Smooth muscle cell (in vitro differentiated cells): ENCODE results near the gene SPEF1. TPM values are rescaled to one million over a fixed set of nuclear protein-coding genes. Genes with fewer than 3 reads are reported as not detected.

Experiments used
- DNase-seq: peaks from one replicate; lab custom pipeline; 2025; ENCODE audit not compliant: unreplicated experiment; lab: John Stamatoyannopoulos, UW
- H2AFZ ChIP-seq: fragments of 200-600 bp; sonication (generic); 2 replicates; pipeline ENCODE4 v1.6.0; 2016; ENCODE audit warnings: antibody characterized with exemption, low read depth, mild to moderate bottlenecking
- H3F3A ChIP-seq: fragments of 200-600 bp; sonication (generic); 2 replicates; pipeline ENCODE4 v1.6.0; 2017; ENCODE audit warnings: antibody characterized with exemption, low read depth
- H3K27ac ChIP-seq: fragments of 200-600 bp; sonication (generic); 2 replicates; pipeline ENCODE4 v1.5.1; 2016; ENCODE audit warnings: low read depth, mild to moderate bottlenecking
- H3K27me3 ChIP-seq: fragments of 200-600 bp; sonication (generic); 2 replicates; pipeline ENCODE4 v1.6.1; 2016; ENCODE audit warnings: low read depth, mild to moderate bottlenecking
- H3K36me3 ChIP-seq: fragments of 200-600 bp; sonication (generic); 2 replicates; pipeline ENCODE4 v1.5.1; 2016; ENCODE audit warnings: low read depth
- H3K4me1 ChIP-seq: fragments of 200-600 bp; sonication (generic); 2 replicates; pipeline ENCODE4 v1.5.1; 2016; ENCODE audit warnings: low read depth
- H3K4me2 ChIP-seq: fragments of 200-600 bp; sonication (generic); 2 replicates; pipeline ENCODE4 v1.6.0; 2016; ENCODE audit warnings: mild to moderate bottlenecking
- H3K4me3 ChIP-seq: fragments of 200-600 bp; sonication (generic); 2 replicates; pipeline ENCODE4 v1.5.1; 2016; ENCODE audit warnings: mild to moderate bottlenecking
- H3K79me2 ChIP-seq: fragments of 200-600 bp; sonication (generic); 2 replicates; pipeline ENCODE4 v1.6.0; 2016; ENCODE audit warnings: low read depth, mild to moderate bottlenecking
- H3K9ac ChIP-seq: fragments of 200-600 bp; sonication (generic); 2 replicates; pipeline ENCODE4 v1.6.0; 2016; ENCODE audit warnings: low read depth
- H3K9me3 ChIP-seq: fragments of 200-600 bp; sonication (generic); replicated peaks from 2 replicates; pipeline ENCODE4 v1.5.1; 2016; ENCODE audit warnings: low read depth
- H4K20me1 ChIP-seq: fragments of 200-600 bp; sonication (generic); 2 replicates; pipeline ENCODE4 v1.6.0; 2016; ENCODE audit warnings: low read depth
- CTCF ChIP-seq: fragments of 200-600 bp; sonication (generic); IDR thresholded peaks from 2 replicates; pipeline ENCODE4 v1.5.1; 2017; ENCODE audit warnings: borderline replicate concordance, mild to moderate bottlenecking, antibody characterized with exemption; ENCODE audit not compliant: insufficient read depth, poor library complexity, severe bottlenecking
- WGBS: methylation state at CpG from one replicate; pipeline ENCODE4 v1.1.7; 2016; ENCODE audit warnings: low lambda C conversion rate; 5-methylcytosine and 5-hydroxymethylcytosine counted together
- polyA plus RNA-seq: library from polyadenylated mRNA; unstranded; fragments of >200 nt; fragmentation: Nextera tagmentation; extraction: Ambion mirVana; gene quantifications from 2 replicates; pipeline ENCODE4 v1.2.1, GENCODE V29; 2016
- total RNA-seq: library from RNA; depleted of rRNA; stranded (reverse); fragments of >200 nt; gene quantifications from 2 replicates; pipeline ENCODE4 v1.2.3, GENCODE V29; 2014

SPEF1 gene
- total and polyA plus RNA-seq, 2 experiments from 2014 or later, result 0.32 to 0.36 TPM

GRCh38 chr20:3801846-3802245, 20.6 kb upstream of the SPEF1 start:
- DNase-seq, result no peak
- Histone ChIP-seq H3K9me3 (no peaks in the 10 kb centered on the region), H3K9ac (no peak overlapping the region), H3K4me2 (no peak overlapping the region), H3K4me1 (peaks cover 22% of the 10 kb centered on the region), H3K27ac (no peak overlapping the region), H3K79me2 (no peaks in the 10 kb centered on the region), H3K4me3 (no peak overlapping the region), H3K27me3 (no peaks in the 10 kb centered on the region), H4K20me1 (no peaks in the 10 kb centered on the region), H3F3A (peaks cover 5% of the 10 kb centered on the region), H2AFZ (no peak overlapping the region), H3K36me3 (no peaks in the 10 kb centered on the region)
- WGBS, result over 99% methylated on average over 13 of the region's 13 CpGs
- no peak for TF ChIP-seq CTCF

- Histone ChIP-seq H3K4me1 (peaks cover 23% of the 10 kb centered on the region), H3K27me3 (no peaks in the 10 kb centered on the region), H3K4me3 (no peak overlapping the region), H3K27ac (no peak overlapping the region), H2AFZ (no peak overlapping the region), H3K79me2 (no peaks in the 10 kb centered on the region), H4K20me1 (peaks cover 5% of the 10 kb centered on the region), H3K4me2 (no peak overlapping the region), H3F3A (no peaks in the 10 kb centered on the region), H3K36me3 (no peaks in the 10 kb centered on the region), H3K9ac (no peak overlapping the region), H3K9me3 (no peaks in the 10 kb centered on the region)
- WGBS, result 98% methylated on average over 4 of the region's 4 CpGs
- no peak for DNase-seq
- TF ChIP-seq CTCF, result no peak
Observed at GRCh38 chr20:3801299-3801698, 20.1 kb upstream of the SPEF1 start.

GRCh38 chr20:3800878-3801260, 19.6 kb upstream of the SPEF1 start:
- 96% methylated on average over 8 of the region's 8 CpGs for WGBS
- no peak for TF ChIP-seq CTCF
- no peaks in the 10 kb centered on the region for H3F3A ChIP-seq
- H3K27me3 ChIP-seq, result no peaks in the 10 kb centered on the region
- no peak overlapping the region for H3K4me2 ChIP-seq
- H3K9ac ChIP-seq, result no peak overlapping the region
- no peaks in the 10 kb centered on the region for H3K79me2 ChIP-seq
- no peaks in the 10 kb centered on the region for H3K36me3 ChIP-seq
- H3K27ac ChIP-seq, result no peak overlapping the region
- no peaks in the 10 kb centered on the region for H3K9me3 ChIP-seq
- H2AFZ ChIP-seq, result no peak overlapping the region
- DNase-seq, result no peak
- H4K20me1 ChIP-seq, result peaks cover 5% of the 10 kb centered on the region
- peaks cover 23% of the 10 kb centered on the region for H3K4me1 ChIP-seq
- no peak overlapping the region for H3K4me3 ChIP-seq

GRCh38 chr20:3800256-3800877, 19.1 kb upstream of the SPEF1 start:
- Histone ChIP-seq H3K27ac (no peak overlapping the region), H3K9me3 (no peaks in the 10 kb centered on the region), H3K27me3 (no peaks in the 10 kb centered on the region), H3K4me2 (no peak overlapping the region), H3K4me1 (peaks cover 23% of the 10 kb centered on the region), H3K36me3 (no peaks in the 10 kb centered on the region), H3K79me2 (no peaks in the 10 kb centered on the region), H3F3A (no peaks in the 10 kb centered on the region), H2AFZ (no peak overlapping the region), H3K4me3 (no peak overlapping the region), H4K20me1 (peaks cover 5% of the 10 kb centered on the region), H3K9ac (no peak overlapping the region)
- no peak for DNase-seq
- no peak for TF ChIP-seq CTCF
- WGBS, result 88% methylated on average over 18 of the region's 18 CpGs
